Measurements from ENCODE around the gene FAM78B. TPM values are rescaled to one million over a fixed set of nuclear protein-coding genes. Genes with fewer than 3 reads are reported as not detected.

The FAM78B gene
- total RNA-seq, 1 experiment from 2014 or later: not detected

Small RNA genes within 50 kb of the gene (small RNA-seq; reads per million reads assigned to genes)
- gene MIR921: not detected
- gene RNA5SP64: 0.22 reads per million

Measured in HT-29 (cell line).